Heart right ventricle (tissue), 16 donors: ENCODE results near the gene FCN2. TPM values are rescaled to one million over a fixed set of nuclear protein-coding genes. Genes with fewer than 3 reads are reported as not detected.

ENCODE experiments used
- ATAC-seq, 8 donors: fragments of 200-7000 bp; cut with Tn5 transposase; one replicate each; pipeline ENCODE4 v1.9.1; 2020; ENCODE audit warnings: mild to moderate bottlenecking in 8 of 8, moderate library complexity in 8 of 8, moderate number of reproducible peaks in 1 of 8
- DNase-seq, 2 donors: peaks; one replicate each; pipeline ENCODE4 v3.0.0-alpha.2; 2020
- H3K27ac ChIP-seq, 10 donors: fragments of 200-600 bp; sonication (generic) in 2 of 10; one replicate each; pipeline versions ENCODE4 v1.5.0 to v1.8.0; 2020 to 2022; ENCODE audit warnings: mild to moderate bottlenecking in 3 of 10
- H3K27me3 ChIP-seq, 7 donors: fragments of 200-600 bp; one replicate each; pipeline ENCODE4 v1.8.0; 2021 to 2022; ENCODE audit warnings: mild to moderate bottlenecking in 2 of 7
- H3K36me3 ChIP-seq, 9 donors: fragments of 200-600 bp; sonication (generic) in 1 of 9; one replicate each; pipeline versions ENCODE4 v1.5.0 to v1.8.0; 2020 to 2022; ENCODE audit warnings: mild to moderate bottlenecking in 2 of 9
- H3K4me1 ChIP-seq, 9 donors: fragments of 200-600 bp; sonication (generic) in 1 of 9; one replicate each; pipeline versions ENCODE4 v1.5.0 to v1.8.0; 2020 to 2022; ENCODE audit warnings: mild to moderate bottlenecking in 4 of 9
- H3K4me3 ChIP-seq, 10 donors: fragments of 200-600 bp; sonication (generic) in 2 of 10; one replicate each; pipeline versions ENCODE4 v1.5.0 to v1.8.0; 2020 to 2022; ENCODE audit warnings: mild to moderate bottlenecking in 7 of 10, moderate library complexity in 2 of 10
- H3K9me3 ChIP-seq, 11 donors: fragments of 200-600 bp in 10 of 11; sonication (generic) in 2 of 11; one replicate each; pipeline versions ENCODE4 v1.5.0 to v1.8.0; 2013 to 2022; ENCODE audit warnings: mild to moderate bottlenecking in 2 of 11, control low read depth in 1 of 11, moderate library complexity in 1 of 11
- CTCF ChIP-seq, 9 donors: fragments of 200-600 bp; sonication (generic) in 2 of 9; IDR thresholded peaks; one replicate each; pipeline versions ENCODE4 v1.5.0 to v1.8.0; 2021 to 2022; ENCODE audit warnings: antibody characterized with exemption in 9 of 9, mild to moderate bottlenecking in 5 of 9, moderate library complexity in 1 of 9
- WGBS, 2 donors: extraction: QIAGEN DNeasy Blood & Tissue Kit; methylation state at CpG; one replicate each; pipeline ENCODE4 v1.1.7; 2013; ENCODE audit warnings: inconsistent platforms in 1 of 2; 5-methylcytosine and 5-hydroxymethylcytosine counted together
- intact Hi-C, 10 donors: fragments of 100-400 bp; cut with DNase I; formaldehyde crosslinking; loops; one replicate each; pipeline versions ENCODE4 v1.11.1 to v1.14.2; 2022
- polyA plus RNA-seq, 2 donors: library from polyadenylated mRNA; stranded (reverse); fragments of 200-250 nt; gene quantifications; one replicate each; pipeline ENCODE4 v1.2.3, GENCODE V29; 2013
- total RNA-seq, 10 donors: library from RNA; stranded (reverse); fragmentation: NEBNext Ultra II Directional in 3 of 10; extraction: Animal tissue kit (Norgen Biotek cat#: 25700) in 3 of 10; gene quantifications; one replicate each; pipeline versions ENCODE4 v1.2.1 to v1.2.4, GENCODE V29; 2021 to 2023
- donor health status: Arrhythmogenic right ventricular cardiomyopathy.
- donor health status: ischemic (EF 13 %, LVEDD 7.1; RV severe dilation, severe dysfunction).
- donor health status: healthy with polysubstance abuse.
- donor health status: DM: no; HTN: yes; CAD: no.
- donor health status: DM: no; HTN: no; CAD: no.
- donor health status: ischemic (EF 25% LVEDD 6.9; RV normal size, moderate dysfunction).
- donor health status: ischemic (EF 25% LVEDD 5.7; RV mildly dilated, moderate dysfunction).
- donor health status: healthy.
- donor health status: DM: yes; HTN: yes; CAD: no.
- donor health status: Ischemic cardiomyopathy.
- donor health status: ischemic (EF 35%, LVEDD 5.7; RV mildly dilated, moderate dysfunction).
- donor health status: nonischemic (EF 11% LVEDD 7.7; RV severe dilation, severe dysfunction).
- donor health status: DM: yes; HTN: yes; CAD: no.
- donor health status: PGD.
- donor health status: ischemic (EF 29% LVEDD 5.4; RV normal size, mild dysfunction).
- donor health status: nonischemic (EF 23%, LVEDD 6.1; RV moderate dilation, normal function).

FCN2 gene
- total and polyA plus RNA-seq, 12 donors = 0.19 to 0.46 (median 0.26) TPM; not detected in 7

- WGBS, 2 donors = 85 to 89% methylated on average over 7 of the region's 7 CpGs
- no peak for TF ChIP-seq CTCF (IDR thresholded peaks at IDR 0.05)
- no peak for ATAC-seq
- Histone ChIP-seq H3K27ac (peak overlapping the region in 1 of 10 donors; percentile 75), H3K27me3 (peaks cover 0 to 6% (median 0%) of the 10 kb centered on the region in 7 donors), H3K9me3 (peaks cover 0 to 23% (median 11%) of the 10 kb centered on the region in 11 donors), H3K4me1 (peaks cover 0 to 70% (median 0%) of the 10 kb centered on the region in 9 donors), H3K4me3 (no peak overlapping the region), H3K36me3 (no peaks in the 10 kb centered on the region)
- no peak for DNase-seq
- intact Hi-C loops = no loop called here
Measured at GRCh38 chr9:134923466-134923865, 42.9 kb downstream of the FCN2 start.

GRCh38 chr9:134925011-134925511 lies 44.5 kb downstream of the FCN2 start:
- Histone ChIP-seq H3K27ac (no peak overlapping the region), H3K4me3 (no peak overlapping the region), H3K27me3 (peaks cover 0 to 21% (median 0%) of the 10 kb centered on the region in 7 donors), H3K36me3 (no peaks in the 10 kb centered on the region), H3K4me1 (peaks cover 0 to 75% (median 10%) of the 10 kb centered on the region in 9 donors), H3K9me3 (peaks cover 0 to 7% (median 1%) of the 10 kb centered on the region in 11 donors)
- intact Hi-C loops = no loop called here
- WGBS, 2 donors = 81 to 87% methylated on average over 7 of the region's 7 CpGs
- no peak for TF ChIP-seq CTCF (IDR thresholded peaks at IDR 0.05)
- DNase-seq (no peak), ATAC-seq (no peak)

- H3K27ac ChIP-seq = peak overlapping the region in 2 of 10 donors; percentile 35 to 80
- peak overlapping the region in 1 of 10 donors; percentile 18 for H3K4me3 ChIP-seq
- whole genome bisulfite sequencing, 2 donors = 63 to 66% methylated on average over 15 of the region's 15 CpGs
- intact Hi-C loops = no loop called here
- peaks cover 0 to 23% (median 0%) of the 10 kb centered on the region in 7 donors for H3K27me3 ChIP-seq
- ATAC-seq = peak in 6 of 8 donors; percentile 9 to 46 (median 28)
- no peak for DNase-seq
- no peaks in the 10 kb centered on the region for H3K36me3 ChIP-seq
- TF ChIP-seq CTCF (IDR thresholded peaks at IDR 0.05) = no peak
- peaks cover 0 to 77% (median 10%) of the 10 kb centered on the region in 9 donors for H3K4me1 ChIP-seq
- no peaks in the 10 kb centered on the region for H3K9me3 ChIP-seq
Measured at GRCh38 chr9:134928436-134929192, 48.0 kb downstream of the FCN2 start.

GRCh38 chr9:134929193-134930158 lies 48.9 kb downstream of the FCN2 start:
- intact Hi-C loops = loop anchor here in 2 of 10 donors (5.0 to 10.0 kb wide), 2 partner anchors 85 to 1053 kb away; no protein-coding TSS in a partner anchor
- ATAC-seq (peak; percentile 76 to 91 (median 85)), DNase-seq (peak in 1 of 2 donors; percentile 42)
- H3K27ac ChIP-seq = peak overlapping the region in 2 of 10 donors; percentile 35 to 80
- WGBS, 2 donors = 69 to 71% methylated on average over 13 of the region's 13 CpGs
- no peaks in the 10 kb centered on the region for H3K36me3 ChIP-seq
- H3K4me1 ChIP-seq = peaks cover 0 to 78% (median 10%) of the 10 kb centered on the region in 9 donors
- peak overlapping the region in 1 of 10 donors; percentile 18 for H3K4me3 ChIP-seq
- H3K27me3 ChIP-seq = peaks cover 0 to 23% (median 0%) of the 10 kb centered on the region in 7 donors
- no peaks in the 10 kb centered on the region for H3K9me3 ChIP-seq
- TF ChIP-seq CTCF (IDR thresholded peaks at IDR 0.05) = peak in 2 of 9 donors; percentile 19 to 33
